Activated CD4-positive, alpha-beta T cell treated with anti-CD3 and anti-CD28 coated beads for 1 hour (primary cell): ENCODE results near the gene DNAAF5.
A peak's percentile ranks its signal among the peaks of the same experiment; 100 is the strongest.

Experiments used
- DNase-seq: peaks from one replicate; pipeline ENCODE4 v3.0.0-alpha.2; 2020

DNAAF5 gene

GRCh38 chr7:726084-726853 lies at the start of gene DNAAF5:
DNAAF5 (plus strand) TSS chr7:726699; CDS start chr7:726721, 22 bp downstream.
- peak; percentile 80 for DNase-seq

GRCh38 chr7:676972-677385 lies 49.5 kb upstream of the DNAAF5 start:
- DNase-seq = no peak

DNA sequence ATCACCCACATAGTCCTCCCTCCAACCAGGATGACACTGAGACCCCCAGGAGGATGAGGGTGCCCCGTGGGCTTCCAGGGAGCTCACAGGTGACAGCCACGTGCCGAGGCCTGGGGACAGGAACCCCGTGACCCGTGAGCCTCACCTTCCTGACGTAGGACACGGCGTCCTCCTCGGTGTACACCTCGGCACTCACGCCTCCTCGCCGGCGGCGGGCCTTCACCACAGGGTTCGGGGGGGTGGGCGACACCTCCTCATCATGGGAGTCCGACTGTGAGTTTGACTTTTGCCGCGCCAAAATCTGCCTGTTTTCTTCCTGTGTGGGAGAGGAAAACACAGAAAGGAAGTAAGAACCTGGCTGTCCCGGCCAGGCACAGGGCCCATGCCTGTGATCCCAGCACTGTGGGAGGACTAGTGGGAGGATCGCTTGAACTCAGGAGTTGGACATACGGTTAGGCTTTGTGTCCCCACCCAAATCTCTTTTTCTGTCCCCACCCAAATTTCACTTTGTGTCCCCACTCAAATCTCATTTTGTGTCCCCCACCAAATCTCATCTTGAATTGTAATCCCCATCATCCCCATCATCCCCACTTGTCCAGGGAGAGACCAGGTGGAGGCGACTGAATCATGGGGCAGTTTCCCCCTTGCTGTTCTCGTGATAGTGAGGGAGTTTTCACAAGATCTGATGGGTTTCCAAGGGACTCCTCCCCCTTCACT lies 45.9 kb upstream of the DNAAF5 start:
- DNase-seq = no peak

GRCh38 chr7:681551-682307 lies 44.8 kb upstream of the DNAAF5 start:
- DNase-seq = no peak

DNA sequence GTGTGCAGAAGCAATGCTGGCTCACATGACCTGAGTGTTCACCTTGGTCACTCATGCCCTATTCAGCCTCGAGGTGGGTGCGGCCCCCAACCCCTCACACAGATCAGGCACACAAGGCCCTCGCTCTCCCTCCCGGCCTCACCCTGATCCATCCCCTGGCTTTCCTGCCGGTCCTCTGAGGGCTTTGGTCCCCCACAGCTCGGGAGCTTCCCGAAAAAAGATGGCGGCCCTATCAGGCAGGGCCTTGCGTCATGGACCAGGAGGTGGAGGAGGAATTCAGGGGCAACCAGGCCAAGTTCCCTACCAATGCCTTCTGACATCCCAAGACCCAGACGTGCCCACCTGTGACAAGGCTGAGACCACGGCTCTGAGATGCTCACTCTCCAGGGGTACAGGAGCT lies 43.7 kb upstream of the DNAAF5 start:
- no peak for DNase-seq

DNA sequence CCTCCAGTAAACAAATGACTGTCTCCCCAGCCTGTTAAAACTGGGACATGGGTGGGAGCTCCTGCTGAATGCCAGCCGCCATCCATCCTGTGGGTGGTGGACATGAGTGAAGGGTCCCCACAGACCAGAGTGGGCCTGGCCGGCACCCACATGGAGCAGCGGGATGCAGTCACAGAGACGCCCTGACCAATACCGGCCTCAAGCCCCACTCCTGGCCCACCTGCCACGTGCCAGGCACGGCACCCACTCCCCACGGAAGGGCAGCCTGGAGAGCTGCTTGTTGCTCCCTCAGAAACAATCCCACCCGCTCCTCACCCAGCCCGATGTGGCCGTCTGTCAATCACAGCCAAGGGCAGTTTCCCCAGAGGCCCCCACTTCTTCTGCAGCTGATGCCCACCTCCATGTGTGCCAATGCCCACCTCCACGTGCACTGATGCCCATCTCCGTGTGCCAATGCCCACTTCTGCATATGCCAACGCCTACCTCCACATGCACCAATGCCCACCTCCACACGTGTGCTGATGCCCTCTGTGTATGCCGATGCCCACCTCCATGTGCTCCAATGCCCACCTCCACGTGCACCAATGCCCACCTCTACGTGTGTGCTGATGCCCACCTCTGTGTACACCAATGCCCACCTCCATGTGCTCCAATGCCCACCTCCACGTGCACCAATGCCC lies 42.8 kb upstream of the DNAAF5 start:
- DNase-seq = no peak

DNA sequence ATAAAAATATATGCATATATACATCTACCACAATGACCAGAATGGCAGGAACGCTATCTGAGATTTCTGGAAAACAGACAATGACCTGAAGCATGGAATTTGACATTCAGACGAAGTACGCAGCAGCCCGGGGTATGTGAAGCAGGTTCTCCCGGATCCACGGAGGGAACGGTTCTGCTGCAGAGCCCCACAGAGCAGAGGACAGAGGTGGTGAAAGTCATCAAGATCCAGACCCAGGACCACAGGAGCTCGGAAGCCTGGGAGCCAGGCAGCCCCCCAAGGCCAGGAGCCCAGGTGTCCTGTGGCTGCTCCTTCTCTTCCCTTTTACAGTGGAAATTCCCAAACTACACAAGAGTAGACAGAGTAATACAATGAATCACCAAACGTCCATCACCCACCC lies 42.1 kb upstream of the DNAAF5 start:
- DNase-seq = no peak

- DNase-seq = no peak
These were observed 41.0 kb upstream of the DNAAF5 start for GRCh38 chr7:685540-685939.

DNA sequence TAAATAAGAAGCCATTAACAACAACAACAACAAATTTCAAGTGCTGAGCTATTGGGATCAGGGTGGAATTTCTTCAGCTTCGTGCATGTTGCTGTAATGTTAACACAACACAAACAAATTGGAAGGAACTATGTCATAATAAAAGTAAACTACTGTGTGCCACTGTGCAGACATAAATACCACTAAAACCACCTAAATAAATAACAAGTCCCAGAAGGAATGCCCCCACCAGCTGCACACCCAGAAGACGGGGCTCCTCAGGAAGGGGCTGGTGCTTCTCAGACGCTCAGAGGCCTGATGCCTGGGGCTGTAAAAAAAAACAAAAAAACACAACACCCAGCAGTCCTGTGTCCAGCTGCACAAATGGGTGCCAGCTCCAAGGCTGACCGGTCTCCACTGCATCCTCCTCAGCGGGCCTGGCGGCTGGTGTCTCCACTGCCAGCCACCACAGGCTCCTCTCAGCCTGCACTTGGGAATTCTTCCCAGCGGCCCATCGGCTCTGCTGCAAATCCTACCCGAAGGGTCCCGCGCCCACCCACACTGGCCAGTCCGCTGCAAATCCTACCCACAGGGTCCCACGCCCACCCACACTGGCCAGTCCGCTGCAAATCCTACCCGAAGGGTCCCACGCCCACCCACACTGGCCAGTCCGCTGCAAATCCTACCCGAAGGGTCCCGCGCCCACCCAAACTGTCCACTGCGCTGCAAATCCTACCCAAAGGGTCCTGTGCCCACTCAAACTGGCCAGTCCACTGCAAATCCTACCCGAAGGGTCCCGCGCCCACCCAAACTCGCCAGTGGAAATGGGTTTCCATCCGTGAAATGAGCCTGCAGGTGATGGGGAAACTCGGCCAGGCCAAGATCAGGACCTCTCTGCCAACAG lies 35.8 kb upstream of the DNAAF5 start:
- DNase-seq = no peak

DNA sequence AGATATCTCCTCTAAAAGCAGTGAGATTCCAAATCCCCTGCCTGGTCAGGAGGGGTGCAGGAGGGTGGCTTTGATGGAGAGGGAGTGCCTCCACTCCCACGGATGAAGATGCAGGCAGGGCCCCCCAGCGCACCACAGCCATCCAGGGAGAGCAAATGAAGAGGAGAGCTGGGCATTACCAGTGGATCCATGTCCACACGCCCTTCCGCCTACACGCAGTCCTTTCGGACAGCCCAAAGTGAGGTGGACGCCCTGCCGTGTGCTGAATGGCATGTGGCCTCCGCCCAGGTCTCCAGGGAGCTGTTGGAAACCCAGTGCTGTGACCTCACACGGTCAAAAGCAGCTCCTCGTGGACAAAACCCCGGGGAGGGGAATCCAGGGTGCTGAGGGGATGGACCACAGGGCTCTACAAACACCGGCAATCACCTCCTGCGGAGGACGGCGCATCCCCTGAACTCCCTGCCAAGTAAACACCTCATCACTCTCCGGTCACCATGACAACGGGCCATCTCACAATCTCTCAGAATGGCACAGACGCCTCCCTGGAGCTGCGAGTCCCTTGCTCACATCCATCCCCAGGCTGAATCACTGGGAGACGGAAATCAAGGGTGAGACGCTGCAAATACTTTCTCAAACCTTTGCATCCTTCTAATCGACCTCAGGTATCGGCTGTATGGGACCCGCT lies 35.0 kb upstream of the DNAAF5 start:
- no peak for DNase-seq

- DNase-seq = no peak
These were observed 33.2 kb upstream of the DNAAF5 start for GRCh38 chr7:693280-693679.

DNA sequence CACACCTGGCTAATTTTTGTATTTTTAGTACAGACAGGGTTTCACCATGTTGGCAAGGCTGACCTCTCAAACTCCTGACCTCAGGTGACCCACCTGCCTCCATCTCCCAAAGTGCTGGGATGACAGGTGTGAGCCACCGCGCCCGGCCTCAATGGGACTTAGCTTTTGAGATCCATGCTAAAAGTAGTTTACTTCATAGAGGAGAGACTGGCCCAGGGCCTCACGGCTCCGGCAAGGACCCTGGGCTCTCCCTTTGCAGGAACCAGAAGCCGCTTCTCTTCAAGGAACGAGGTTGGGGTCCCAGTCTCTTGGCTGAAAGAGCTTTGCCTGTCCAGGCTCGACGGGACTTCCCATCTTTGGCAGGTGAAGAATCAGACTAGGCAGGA lies 30.1 kb upstream of the DNAAF5 start:
- no peak for DNase-seq

DNA sequence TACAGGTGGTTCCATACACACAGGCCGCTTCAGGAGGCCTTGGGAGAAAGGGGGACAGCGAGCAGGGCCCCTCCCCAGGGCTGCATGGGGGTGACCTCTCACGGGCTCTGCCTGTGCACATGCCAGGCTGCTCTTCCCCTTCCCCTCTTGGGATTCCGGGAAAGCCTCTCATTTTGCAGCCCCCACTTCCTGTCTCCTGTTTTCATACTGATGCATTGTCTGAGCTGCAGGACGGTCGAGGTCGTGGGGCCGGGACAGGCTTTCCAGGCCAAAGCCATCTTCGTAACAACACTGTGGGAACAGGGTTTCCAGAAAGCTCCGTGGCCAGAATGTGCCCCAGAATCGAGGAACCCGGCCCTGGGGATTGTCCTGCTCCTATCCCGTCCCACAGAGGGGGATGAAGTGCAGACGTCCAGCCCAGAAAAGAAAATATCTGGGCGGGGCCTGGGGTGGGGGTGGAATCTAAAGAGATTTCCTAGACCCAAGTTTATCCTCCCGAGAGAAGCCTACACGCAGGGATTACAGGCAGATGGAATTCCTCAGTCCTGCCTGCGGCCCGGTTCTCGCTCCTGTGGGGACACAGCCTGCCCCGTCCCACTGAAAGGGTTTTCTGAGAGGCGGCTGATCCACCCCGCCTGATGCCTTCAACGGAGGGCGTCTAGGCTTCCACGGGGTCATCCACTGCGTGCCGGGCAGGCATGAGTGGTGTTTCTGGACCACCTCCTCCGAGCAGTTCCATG lies 29.5 kb upstream of the DNAAF5 start:
- DNase-seq = no peak

GRCh38 chr7:698515-699475 lies 27.7 kb upstream of the DNAAF5 start:
- no peak for DNase-seq

GRCh38 chr7:699476-700170 lies 26.9 kb upstream of the DNAAF5 start:
- no peak for DNase-seq

- no peak for DNase-seq
These were observed 25.3 kb upstream of the DNAAF5 start for GRCh38 chr7:701086-701671.

- DNase-seq = no peak
These were observed 23.4 kb upstream of the DNAAF5 start for GRCh38 chr7:703049-703448.

GRCh38 chr7:706721-707120 lies 19.8 kb upstream of the DNAAF5 start:
- DNase-seq = no peak
